HTERT RPE-1 (cell line): Measurements from ENCODE around the gene PTPRE.

Experiments used
- in situ Hi-C: fragments of 300-500 bp; cut with MboI; formaldehyde crosslinking; loops from 4 replicates; pipeline ENCODE4 v1.14.3; 2020; ENCODE audit warnings: low sequenced_read_pairs

The PTPRE gene

DNA sequence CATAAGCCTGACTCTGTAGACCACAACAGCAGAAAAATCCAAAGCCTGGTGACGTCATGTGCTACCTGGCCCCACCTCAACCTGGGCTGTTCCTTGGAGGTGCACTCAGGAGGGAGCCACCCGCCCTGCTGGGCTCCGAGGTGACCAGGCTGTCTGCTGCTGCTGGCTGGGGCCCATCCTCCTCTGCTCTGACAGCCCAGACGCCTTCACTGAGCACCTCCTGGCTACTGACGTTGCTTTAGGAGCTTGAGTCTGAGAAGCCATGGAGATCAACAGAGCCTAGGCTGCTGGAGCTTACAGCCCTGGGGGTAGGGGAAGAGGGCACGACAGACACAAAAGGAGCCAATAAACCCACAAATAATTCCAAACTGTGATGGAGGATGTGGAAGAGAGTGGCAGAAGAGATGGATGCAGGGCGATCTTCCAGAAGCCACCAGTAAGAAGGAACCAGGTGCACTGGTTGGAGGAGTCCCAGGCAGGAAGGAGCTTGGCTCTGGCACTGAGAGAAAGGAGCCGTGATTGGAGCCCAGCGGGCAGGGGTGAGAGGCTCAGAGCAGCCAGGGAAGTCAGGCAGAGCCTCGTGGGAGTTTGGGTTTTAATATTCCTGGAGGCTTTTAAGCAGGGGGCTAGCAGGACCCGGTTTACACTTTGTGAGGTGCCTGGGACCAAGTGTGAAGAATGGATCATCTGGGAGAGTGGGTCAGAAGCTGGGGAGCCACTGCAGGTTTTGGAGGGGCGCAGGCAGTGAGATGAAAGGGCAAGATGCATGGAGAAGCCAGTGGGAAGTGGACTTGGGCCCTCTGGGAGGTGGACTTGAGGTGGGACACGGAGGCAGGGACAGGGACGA is 1.7 kb upstream of the PTPRE start:
- in situ Hi-C loops: no loop called here

DNA sequence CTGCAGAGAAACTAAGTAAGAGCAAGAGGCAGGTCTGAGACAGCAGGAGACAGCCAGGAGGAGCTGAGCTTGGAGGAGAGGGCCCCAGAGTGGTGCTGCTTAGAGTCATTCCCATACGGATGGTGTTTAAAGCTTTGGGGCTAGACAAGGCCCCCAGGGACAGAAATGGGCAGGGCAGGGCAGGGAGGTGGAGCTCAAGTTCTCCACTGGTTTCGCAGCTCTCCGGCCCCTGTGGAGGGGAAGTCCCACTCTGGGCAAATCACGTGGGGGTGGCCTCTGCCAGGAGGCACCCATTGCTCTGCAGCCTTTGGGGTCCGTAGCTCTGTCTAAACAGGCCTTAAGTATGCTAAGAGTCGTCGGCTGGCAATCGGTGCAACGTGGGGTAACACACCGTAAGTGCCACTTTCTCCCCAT is 1.0 kb upstream of the PTPRE start:
- in situ Hi-C loops: no loop called here

DNA sequence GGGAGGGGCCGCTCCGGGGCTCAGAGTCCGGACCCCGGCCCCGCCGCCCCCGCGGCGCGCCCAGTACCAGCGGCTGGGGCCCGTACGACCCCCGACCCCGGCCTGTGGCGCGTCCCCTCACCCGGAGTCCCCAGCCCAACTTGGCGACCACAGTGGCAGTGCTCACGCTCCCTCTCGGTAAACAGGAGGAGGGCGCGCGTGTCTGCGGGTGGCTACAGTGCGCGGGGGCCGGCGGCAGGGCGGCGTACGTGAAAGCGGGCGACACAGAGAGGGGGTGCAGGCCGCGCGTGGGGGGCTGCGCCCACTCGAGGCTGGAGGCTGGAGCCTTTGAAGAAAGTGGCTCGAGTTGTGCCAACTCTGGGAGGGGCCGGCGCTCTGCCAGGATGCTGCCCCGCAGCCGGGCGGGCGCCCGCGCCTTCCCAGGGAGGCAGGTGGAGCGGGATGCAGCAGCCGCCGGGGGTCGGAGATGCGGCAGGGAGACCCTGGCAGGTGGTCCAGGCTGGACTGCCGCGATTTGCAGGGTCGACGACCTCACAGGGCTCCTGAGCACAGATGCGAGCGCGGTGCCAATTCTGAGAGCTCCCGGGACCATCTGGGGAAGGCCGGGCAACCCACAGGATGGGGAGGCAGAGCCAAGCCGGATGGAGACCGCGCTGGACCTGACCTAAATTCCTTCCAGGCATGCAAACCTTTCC is 655 bp downstream of the PTPRE start:
- in situ Hi-C loops: no loop called here

DNA sequence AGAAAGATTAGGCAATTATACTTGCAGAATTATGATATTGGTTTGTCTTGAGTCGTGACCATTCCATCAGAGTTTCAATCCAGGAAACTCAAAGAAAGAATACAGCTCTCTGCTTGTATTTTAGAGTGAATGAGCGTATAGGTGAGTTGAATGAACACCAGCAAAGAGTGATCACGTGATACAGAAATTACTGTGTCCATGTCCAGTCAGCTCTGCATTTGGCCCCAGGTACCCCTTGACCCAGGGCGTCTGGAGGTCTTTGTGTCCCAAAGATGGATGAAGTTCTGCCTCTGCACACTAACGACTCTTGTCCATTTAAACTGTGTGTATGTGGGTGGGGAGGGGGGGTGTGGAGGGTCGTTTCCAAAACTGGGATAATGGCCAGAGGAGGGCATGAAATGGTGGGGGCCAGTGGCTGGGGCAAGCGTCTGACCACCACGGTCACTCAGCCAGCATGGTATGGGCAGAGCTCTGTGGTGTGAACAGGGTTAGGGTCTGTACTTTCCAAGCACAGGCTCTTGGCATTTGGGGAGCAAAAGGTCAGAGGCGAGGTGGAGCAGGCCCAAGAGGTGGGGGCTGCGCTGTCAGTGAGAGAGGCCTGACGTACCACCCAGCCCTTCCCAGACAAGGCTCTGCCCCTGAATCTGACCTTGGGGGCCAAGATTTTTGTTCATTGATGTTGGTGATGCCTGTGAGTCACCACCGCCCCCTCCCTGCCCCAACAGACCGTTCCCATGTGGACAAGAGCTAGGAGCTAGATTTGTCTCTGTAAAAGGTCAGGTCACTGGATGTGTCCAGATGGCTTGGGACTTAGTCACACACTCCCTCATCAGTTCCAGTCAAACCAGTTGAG is 1.4 kb downstream of the PTPRE start:
- in situ Hi-C loops: no loop called here

DNA sequence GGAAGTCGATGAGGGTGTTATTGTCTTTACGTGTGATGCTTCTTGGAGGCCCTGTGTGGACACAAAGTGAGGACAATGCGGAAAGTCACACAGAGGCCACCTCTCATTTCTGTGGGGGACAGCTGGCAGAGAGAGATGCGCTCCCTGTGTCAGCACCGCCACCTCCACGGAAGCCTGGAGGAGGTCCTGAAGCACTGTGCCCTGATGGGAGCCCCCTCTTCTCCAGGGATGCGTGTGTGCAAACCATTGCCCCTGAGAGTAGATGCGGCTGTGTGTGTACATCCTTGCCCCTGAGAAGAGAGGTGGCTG is 2.0 kb downstream of the PTPRE start:
- in situ Hi-C loops: no loop called here

DNA sequence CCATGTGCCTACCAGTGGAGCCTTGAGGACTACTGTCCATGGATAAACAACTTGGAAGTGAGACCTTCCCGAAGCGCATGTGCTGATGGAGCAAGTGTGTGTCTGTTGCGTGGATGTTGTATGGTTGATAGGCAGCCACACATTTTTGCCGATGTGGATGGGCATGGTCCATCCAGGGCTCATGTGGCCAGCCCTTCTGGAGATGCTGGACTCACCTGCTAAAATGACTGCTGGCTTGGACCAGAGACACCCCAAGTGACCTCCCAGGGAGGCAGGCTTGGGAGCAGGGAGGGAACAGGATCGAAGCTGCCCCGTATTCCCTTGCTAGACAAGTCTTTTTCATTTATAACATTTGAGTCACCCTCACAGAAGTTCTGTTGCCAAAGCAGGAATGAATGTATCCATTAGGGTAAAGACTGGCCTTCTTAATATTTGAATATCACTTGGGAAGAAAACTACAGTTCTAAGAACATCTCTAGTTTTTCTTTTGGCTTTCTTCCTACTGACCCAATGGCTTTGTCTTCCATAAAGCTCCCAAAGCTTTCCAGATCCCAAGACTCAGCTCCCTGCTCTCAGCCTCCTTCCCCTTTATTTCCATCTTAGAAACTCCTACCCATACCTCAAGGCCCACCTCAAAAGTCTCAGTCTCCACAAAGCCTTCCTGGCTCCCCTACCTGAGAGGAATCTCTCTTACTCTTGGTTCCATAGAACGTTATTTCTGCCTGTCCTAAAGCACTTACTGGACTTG is 3.0 kb downstream of the PTPRE start:
- in situ Hi-C loops: no loop called here

DNA sequence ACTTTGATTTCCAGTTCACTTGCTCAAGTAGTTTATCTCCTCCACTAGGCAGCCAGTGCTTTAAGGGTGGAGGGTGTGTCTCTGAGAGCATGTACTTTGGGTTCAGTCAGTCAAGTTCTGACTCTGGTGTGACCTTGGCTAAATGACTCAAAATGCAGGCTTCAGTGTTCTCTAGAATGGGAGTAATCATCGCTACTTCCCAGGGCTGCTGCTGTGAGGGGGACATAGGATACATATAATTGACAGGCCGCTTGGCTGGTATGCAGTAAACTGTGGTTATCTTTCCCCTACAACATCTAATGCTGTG is 3.5 kb downstream of the PTPRE start:
- in situ Hi-C loops: no loop called here

DNA sequence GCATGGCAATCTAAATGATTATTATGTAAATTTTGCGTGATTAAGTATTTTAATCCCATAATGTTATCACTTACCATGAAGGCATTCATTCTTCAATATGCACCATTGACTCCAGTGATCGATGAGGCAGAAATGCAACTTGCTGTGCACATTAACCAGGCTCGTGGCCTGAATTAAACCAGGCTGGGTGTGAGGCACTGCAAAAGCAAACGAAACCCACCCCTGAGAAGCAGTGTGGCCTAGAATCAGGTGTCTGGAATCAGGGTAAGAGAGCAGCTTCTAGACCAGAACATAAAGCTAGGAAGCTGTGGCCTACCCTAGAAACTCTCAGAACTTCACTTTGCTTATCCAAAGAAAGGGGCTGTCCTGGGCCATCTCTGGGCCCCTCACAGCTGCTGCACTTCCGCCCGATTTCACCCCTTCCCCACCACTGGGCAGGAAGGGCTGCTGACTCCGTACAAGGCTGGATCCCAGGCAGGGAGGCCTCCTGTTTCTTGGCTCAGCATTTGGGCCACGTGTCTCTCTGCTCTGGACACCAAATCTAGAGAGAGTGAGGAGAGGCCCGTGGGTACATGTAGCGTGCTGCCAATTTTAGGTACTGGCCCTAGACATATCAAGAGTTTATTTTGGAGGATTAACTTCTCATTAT is 4.4 kb downstream of the PTPRE start:
- in situ Hi-C loops: no loop called here

DNA sequence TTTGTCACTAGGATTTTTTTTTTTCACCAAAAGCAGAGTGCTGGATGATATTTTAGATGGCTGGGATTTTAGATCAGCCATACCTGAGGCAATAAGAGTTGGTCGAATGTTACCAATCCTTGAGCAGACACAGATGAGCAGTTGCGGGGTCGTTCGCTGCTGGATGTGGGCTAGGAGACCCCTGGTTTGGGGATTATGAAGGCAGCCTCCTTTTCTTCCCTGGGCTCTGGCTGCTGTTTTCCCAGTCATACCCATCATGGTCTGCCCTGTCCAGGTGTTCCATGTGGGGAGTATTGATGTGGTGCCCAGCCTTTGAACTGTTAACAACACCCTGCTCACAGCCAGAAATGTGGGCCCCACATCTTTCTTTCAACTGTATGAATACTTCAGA is 5.0 kb downstream of the PTPRE start:
- in situ Hi-C loops: no loop called here

DNA sequence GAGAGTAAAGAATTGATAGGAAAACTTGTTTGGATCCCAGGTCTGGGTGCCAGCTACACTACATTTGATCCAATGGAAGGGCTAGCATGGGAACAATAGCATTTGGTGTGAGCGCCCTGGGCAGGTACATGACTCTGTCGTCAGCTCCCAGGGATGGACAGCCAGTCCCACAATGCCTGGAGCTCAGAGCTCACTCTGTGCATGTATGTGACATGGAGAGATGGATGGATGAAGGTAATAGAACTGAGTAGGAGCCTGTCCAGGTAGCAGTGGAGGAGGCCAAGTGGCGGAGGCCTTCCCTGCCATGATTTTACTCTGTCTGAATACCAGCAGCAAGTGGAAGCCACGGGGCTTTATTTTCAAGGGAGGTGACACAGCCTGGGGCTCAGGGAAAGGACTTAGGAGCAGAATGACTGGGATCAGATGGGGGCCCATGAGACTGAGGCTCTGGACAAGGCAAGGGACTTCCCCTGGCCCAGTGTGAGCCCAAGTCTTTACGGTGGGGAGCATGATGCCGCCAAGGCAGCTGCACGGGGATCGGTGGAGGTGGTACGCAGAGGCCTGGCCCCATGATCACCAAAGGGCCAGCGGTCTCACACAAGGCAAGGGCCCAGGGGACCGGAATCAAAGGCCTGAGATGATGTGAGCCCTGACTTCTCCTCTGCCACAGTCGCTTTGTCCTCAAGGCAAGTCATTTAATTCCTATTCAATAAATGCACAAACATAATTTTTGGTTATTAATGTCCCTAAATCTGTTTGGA is 5.9 kb downstream of the PTPRE start:
- in situ Hi-C loops: no loop called here

DNA sequence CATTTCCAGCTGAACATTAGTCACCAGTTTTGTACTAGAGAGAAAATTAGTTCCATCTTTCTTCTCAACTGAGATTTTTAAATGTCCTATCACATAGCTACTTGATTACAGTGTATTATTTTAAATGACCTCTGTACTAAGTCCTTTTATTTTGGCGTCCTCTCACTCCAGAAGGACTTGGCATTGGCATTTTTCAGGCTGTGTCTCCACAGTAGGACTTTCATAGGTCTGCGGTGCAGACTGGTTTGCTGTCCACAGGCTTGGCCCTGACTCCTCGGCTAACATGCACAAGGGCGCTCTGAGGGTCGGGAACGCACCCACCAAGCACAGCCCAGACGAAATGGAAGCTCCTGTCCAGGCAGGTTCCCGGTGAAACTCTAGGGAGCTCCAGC is 6.5 kb downstream of the PTPRE start:
- in situ Hi-C loops: no loop called here

DNA sequence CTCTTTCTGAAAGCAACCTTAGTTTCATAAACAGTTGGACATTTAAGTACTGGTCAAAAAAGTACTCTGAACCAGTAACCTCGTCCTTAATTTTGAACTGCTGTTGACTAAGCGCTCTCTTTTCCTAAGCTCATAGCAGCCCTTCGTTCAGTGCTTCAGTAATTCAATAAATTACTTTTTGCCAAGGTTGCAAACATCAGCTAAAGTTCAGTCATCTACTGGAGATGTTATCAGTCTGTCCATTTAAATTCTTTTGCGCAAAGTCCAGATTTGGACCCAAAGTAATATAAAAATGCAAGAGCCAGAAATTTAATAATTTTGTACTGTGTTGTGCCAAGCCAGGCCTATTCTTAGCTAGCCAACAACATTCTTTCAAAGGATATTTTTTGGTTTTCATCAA is 8.4 kb downstream of the PTPRE start:
- in situ Hi-C loops: no loop called here

DNA sequence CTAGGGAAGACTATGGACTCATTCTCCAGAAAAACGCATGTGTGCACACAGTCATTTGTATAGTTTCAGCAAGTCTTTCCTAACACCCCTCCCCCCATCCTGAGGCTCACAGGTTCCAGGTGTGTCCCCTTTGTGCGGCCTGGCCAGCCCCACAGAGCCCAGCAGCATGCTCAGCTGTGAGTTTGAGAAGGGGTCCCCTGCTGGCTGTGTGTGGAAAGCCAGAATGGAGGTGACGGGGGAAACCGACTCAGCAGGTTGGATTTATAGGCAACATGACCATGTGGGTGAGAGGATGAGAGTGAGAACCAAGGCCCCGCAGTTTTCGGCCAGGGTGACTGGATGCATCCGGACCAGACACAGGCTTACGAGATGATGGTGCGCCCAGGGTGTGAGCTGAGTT is 9.9 kb downstream of the PTPRE start:
- in situ Hi-C loops: no loop called here

DNA sequence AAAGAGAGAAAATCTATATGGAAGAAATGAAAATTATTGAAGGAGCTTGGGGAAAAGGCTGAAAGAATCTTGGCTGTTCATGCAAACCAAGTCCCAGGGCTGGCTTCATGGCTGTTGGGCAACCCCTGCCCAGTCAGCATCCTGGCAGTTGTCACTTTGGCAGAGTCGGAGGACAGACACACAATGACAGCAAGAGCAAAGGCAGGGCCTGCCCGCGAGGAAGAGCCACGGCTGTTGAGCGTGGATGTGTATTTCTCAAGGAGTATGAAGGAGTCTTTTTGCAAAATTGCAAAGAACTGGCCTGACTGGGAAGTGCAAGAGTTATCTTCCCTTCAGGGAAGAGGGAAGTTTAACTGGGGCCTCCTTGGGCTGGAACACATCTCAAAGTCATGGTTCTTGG is 11.7 kb downstream of the PTPRE start:
- in situ Hi-C loops: no loop called here

DNA sequence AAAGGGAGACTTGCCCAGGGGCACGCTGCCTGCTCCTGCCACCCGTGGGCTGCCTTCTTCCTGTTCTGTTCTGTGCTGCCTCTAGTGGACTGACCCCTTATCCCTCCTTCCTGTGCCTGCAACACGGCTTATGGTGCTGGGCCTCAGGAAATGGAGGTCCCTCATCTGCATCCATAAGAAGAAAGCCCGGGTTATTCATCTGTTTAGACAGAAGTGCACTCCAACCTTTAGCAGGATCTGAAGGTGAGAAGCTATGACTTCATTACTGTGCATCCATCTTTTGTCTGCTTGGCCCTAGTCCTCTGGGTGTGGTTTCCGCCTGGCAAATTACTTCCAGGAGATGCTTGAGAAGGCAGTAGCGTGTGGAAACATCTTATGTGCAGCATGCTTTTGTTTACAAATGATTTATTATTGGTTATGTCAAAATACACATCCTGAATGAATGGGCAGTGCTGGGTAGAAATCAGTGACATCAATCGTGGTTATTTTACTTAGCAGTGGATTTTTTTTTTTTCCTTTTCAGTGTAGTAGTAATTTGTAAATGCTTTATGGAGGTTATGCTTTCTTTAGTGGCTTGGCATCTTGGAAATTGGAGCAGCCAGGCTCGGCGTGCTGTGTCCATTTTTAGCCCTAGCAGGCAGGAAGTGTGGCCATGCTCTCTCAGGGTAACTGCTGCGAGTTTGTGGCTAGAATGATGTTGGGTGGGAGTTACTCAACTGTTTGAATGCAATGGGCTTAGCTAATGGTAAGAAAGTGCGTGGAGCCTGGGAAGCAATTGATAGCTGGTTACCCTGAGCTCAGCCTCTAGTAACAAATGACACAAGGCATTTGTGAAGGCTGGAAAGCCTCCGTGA is 12.7 kb downstream of the PTPRE start:
- in situ Hi-C loops: no loop called here

DNA sequence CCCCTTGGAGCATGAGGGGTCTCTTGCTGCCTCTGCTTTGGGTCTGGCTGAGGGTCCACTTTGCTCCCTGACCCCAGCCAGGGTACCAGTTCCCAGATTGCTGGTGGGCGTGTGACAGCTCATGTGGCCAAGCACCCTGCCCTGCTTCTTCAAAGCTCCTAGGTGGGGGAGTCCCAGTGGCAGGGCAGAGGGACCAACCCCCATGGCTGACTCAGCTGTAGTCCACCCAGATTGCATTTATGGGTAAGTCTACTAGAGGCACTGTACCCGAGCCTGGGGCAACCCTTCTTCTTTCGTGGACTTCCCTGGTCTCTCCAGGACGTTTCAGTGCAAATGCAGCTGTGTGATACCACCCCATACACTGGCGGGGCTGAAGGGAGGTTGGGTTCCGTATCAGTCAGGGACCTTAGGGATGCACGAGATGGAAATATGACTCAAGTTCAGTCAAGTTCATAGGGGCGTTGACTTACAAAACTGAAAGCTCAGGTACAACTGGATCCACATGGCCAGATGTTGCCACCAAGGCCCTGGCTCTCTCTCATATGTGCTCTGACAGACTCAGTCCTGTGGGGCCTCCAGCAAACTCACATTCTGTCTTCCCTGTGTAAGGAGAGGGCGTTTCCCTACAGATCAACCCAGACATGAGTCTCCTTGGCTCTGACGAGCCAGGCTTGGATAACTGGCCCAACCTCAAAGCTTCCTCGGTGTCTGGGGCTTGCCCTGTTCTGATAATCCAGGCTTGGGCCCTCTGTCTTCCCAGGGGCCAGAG is 13.6 kb downstream of the PTPRE start:
- in situ Hi-C loops: no loop called here

DNA sequence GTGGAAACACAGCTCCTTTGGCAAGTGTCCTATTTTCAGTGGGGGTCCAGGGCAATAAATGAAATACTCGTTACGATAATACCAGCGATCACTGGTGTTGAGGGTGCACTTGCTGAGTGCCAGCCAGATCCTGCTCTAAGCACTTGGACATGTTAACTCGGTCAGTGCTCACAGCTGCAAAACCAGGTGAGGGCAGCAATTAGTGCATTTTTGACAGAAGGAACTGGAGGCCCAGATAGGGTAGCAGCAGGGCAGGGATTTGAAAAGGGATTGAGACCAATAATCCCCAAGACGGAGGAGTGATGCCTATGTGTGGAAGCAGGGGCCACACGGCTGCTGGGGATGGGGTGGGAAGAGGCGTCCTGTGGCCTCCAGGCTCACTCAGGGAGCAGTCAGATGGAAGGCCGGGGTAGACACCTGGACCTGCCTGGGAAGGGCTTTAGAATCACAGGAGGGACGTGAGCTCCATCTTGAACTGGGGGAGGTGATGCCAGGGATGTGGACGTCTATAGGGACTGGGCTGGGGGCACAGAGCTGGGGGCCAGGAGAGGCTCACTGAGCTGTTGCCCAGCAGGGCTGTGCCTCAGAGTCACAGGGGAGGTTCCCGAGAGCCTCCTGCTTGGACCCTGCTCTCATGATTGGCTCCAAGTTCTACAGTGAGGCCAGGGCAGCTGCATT is 14.3 kb downstream of the PTPRE start:
- in situ Hi-C loops: no loop called here

DNA sequence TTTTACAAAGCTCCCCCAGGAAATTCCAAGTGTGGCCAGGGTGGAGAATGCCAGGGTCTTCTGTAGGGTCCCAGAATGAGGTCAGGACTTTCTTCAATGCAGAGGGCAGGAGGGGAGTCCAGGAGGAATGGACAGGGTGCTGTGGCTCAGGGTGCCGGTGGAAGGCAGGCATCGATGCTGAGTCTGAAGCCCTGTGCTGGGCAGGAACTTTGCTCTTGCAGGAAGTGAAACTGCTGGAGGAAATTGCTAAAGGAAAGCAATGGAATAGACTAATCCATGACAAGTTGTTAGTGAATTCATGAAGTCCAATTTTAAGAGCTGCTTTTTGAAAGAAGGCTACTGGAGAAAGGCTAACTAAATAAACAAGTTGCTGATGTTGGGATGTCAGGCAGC is 14.8 kb downstream of the PTPRE start:
- in situ Hi-C loops: no loop called here
